HepG2 (cell line): Measurements from ENCODE around the gene FKBP10. TPM values are rescaled to one million over a fixed set of nuclear protein-coding genes. Genes with fewer than 3 reads are reported as not detected.

Source experiments
- ATAC-seq: fragments of 200-7000 bp; cut with Tn5 transposase; 3 replicates; pipeline ENCODE4 v1.9.1; 2020; ENCODE audit warnings: mild to moderate bottlenecking, moderate library complexity
- BruUV-seq: library from RNA; stranded (reverse); fragments of 400-500 nt; replicated peaks from 2 replicates; lab custom pipeline; 2021; lab: Mats Ljungman, UMichigan
- CTCF ChIA-PET: fragments of 300-600 bp; formaldehyde crosslinking; extraction: SDS; loops from one replicate; lab custom pipeline; 2021; ENCODE audit warnings: low total read pairs, inconsistent platforms, low intra/inter-chr PET ratio; lab: Yijun Ruan, JAX
- POLR2A ChIA-PET: fragments of 350-600 bp; sonication (Branson Sonifier 250); formaldehyde crosslinking; loops from one replicate; lab custom pipeline; 2020; ENCODE audit warnings: antibody characterized with exemption, inconsistent platforms; lab: Yijun Ruan, JAX
- DNase-seq: peaks from one replicate; pipeline ENCODE4 v3.0.0-alpha.2; 2015; ENCODE audit warnings: low spot score
- FAIRE-seq: peaks from 3 replicates; lab custom pipeline; 2011; peaks lifted over from hg19 to GRCh38; lab: Jason Lieb, UNC
- H2AFZ ChIP-seq: one replicate; pipeline ENCODE4 v1.6.1; 2011; ENCODE audit warnings: low read length, inconsistent platforms
- H3K27ac ChIP-seq: fragments of 300-600 bp; 3 replicates; pipeline ENCODE4 v1.8.0; 2011; ENCODE audit warnings: mixed run types, mild to moderate bottlenecking, mixed read lengths, low read length, inconsistent platforms; ENCODE audit not compliant: insufficient read depth; ENCODE audit errors: extremely low read length
- H3K27me3 ChIP-seq, 2 experiments: fragments of 200-600 bp in 1 of 2; 2 replicates in 1 of 2; 3 replicates in 1 of 2; pipeline versions ENCODE4 v1.6.0 to v1.8.0; 2011; ENCODE audit warnings: low read length in 2 of 2, mild to moderate bottlenecking in 2 of 2, moderate library complexity in 2 of 2, inconsistent platforms in 1 of 2; ENCODE audit not compliant: insufficient read depth in 2 of 2, control insufficient read depth in 1 of 2
- H3K36me3 ChIP-seq, 2 experiments: fragments of 200-600 bp in 1 of 2; replicated peaks in 1 of 2; 2 replicates in 1 of 2; 3 replicates in 1 of 2; pipeline versions ENCODE4 v1.5.1 to v1.8.0; 2011; ENCODE audit warnings: low read length in 2 of 2, inconsistent platforms in 1 of 2; ENCODE audit not compliant: insufficient read depth in 2 of 2, control insufficient read depth in 1 of 2
- H3K4me1 ChIP-seq: 2 replicates; pipeline ENCODE4 v1.5.1; 2012; ENCODE audit warnings: low read length, inconsistent platforms; ENCODE audit not compliant: insufficient read depth
- H3K4me2 ChIP-seq: 2 replicates; pipeline ENCODE4 v1.6.0; 2011; ENCODE audit warnings: low read depth, low read length, inconsistent platforms
- H3K4me3 ChIP-seq, 3 experiments: fragments of 200-600 bp in 1 of 3; sonication (generic), shearing (Covaris generic) in 1 of 3; replicated peaks in 1 of 3; 2 replicates each; pipeline ENCODE4 v1.5.1; 2011 to 2016; ENCODE audit warnings: low read length in 3 of 3, inconsistent platforms in 2 of 3, low read depth in 2 of 3, mild to moderate bottlenecking in 2 of 3, control low read depth in 1 of 3, mixed read lengths in 1 of 3; ENCODE audit not compliant: insufficient read depth in 1 of 3
- H3K79me2 ChIP-seq: one replicate; pipeline ENCODE4 v1.6.1; 2011; ENCODE audit warnings: low read length, inconsistent platforms; ENCODE audit not compliant: insufficient read depth
- H3K9ac ChIP-seq: 2 replicates; pipeline ENCODE4 v1.6.0; 2011; ENCODE audit warnings: mild to moderate bottlenecking, low read depth, low read length, inconsistent platforms; ENCODE audit not compliant: insufficient read depth
- H3K9me3 ChIP-seq: 2 replicates; pipeline ENCODE4 v1.5.1; 2012; ENCODE audit warnings: mild to moderate bottlenecking, low read length
- H4K20me1 ChIP-seq: 2 replicates; pipeline ENCODE4 v1.6.0; 2011; ENCODE audit warnings: inconsistent platforms, mild to moderate bottlenecking, low read length, moderate library complexity; ENCODE audit not compliant: insufficient read depth
- ARID2 ChIP-seq: sonication (generic); formaldehyde crosslinking; IDR thresholded peaks from 2 replicates; pipeline ENCODE4 v1.8.1; 2022; ENCODE audit warnings: mild to moderate bottlenecking, missing genetic modification reagents, borderline replicate concordance
- CHD4 ChIP-seq: fragments of 200-600 bp; sonication (generic); IDR thresholded peaks from 2 replicates; pipeline ENCODE4 v1.7.0; 2017; ENCODE audit warnings: mild to moderate bottlenecking, low read length, borderline replicate concordance
- LCORL ChIP-seq, 2 experiments: fragments of 450-650 bp in 1 of 2; sonication (generic) in 1 of 2; formaldehyde crosslinking in 1 of 2; IDR thresholded peaks; 2 replicates each; pipeline versions ENCODE4 v1.5.0 to v1.6.1; 2017 to 2020; ENCODE audit warnings: antibody characterized with exemption in 1 of 2, missing genetic modification reagents in 1 of 2
- NFE2 ChIP-seq: sonication (generic); formaldehyde crosslinking; IDR thresholded peaks from 2 replicates; pipeline ENCODE4 v1.4.0; 2020; ENCODE audit warnings: missing genetic modification reagents
- RERE ChIP-seq: IDR thresholded peaks from 2 replicates; pipeline ENCODE4 v1.6.1; 2016; ENCODE audit warnings: low read depth, missing genetic modification reagents, missing compliant biosample characterization
- SNAI1 ChIP-seq: sonication (generic); formaldehyde crosslinking; IDR thresholded peaks from 2 replicates; pipeline ENCODE4 v1.5.0; 2020; ENCODE audit warnings: mild to moderate bottlenecking, missing genetic modification reagents, borderline replicate concordance
- ZBTB25 ChIP-seq: IDR thresholded peaks from 2 replicates; pipeline ENCODE4 v1.6.1; 2018; ENCODE audit warnings: missing genetic modification reagents
- ZBTB37 ChIP-seq: sonication (generic); formaldehyde crosslinking; IDR thresholded peaks from 2 replicates; pipeline ENCODE4 v1.4.0; 2020; ENCODE audit warnings: mild to moderate bottlenecking, missing genetic modification reagents
- ZBTB8A ChIP-seq: sonication (generic); formaldehyde crosslinking; IDR thresholded peaks from 2 replicates; pipeline ENCODE4 v1.4.0; 2020; ENCODE audit warnings: mild to moderate bottlenecking, low read depth, missing genetic modification reagents, borderline replicate concordance
- ZNF224 ChIP-seq: sonication (generic); formaldehyde crosslinking; IDR thresholded peaks from 2 replicates; pipeline ENCODE4 v1.5.0; 2020; ENCODE audit warnings: mild to moderate bottlenecking, missing genetic modification reagents
- ZNF251 ChIP-seq: sonication (generic); formaldehyde crosslinking; IDR thresholded peaks from 2 replicates; pipeline ENCODE4 v1.9.0; 2021; ENCODE audit warnings: mild to moderate bottlenecking, missing genetic modification reagents
- WGBS: methylation state at CpG from one replicate; pipeline ENCODE4 v1.1.6; 2017; ENCODE audit warnings: low lambda C conversion rate; 5-methylcytosine and 5-hydroxymethylcytosine counted together
- in situ Hi-C: cut with HindIII; loops from 2 replicates; pipeline ENCODE4 v1.10.0; 2017; ENCODE audit warnings: low pct_unique_long_range_greater_than_20kb; ENCODE audit not compliant: extremely low pct_ligation_motif_present
- intact Hi-C: fragments of 100-400 bp; cut with micrococcal nuclease; formaldehyde crosslinking; loops from one replicate; pipeline ENCODE4 v1.10.0; 2022; ENCODE audit not compliant: unreplicated experiment
- polyA plus RNA-seq, 8 experiments: library from polyadenylated mRNA; depleted of rRNA in 3 of 8; stranded (reverse) in 7 of 8; unstranded in 1 of 8; fragments of >200 nt; fragmentation: Illumina TruSeq in 4 of 8; extraction: Trizol in 4 of 8; gene quantifications; 2 replicates each; pipeline versions ENCODE4 v1.2.1 to v1.2.3, GENCODE V29; 2011 to 2016; ENCODE audit warnings: low read depth in 4 of 8, missing spikeins in 1 of 8, mixed read lengths in 1 of 8; ENCODE audit not compliant: insufficient read depth in 1 of 8
- total RNA-seq, 5 experiments: library from RNA; depleted of rRNA; stranded (reverse); fragments of >200 nt; fragmentation: Illumina TruSeq; extraction: Trizol; gene quantifications; 2 replicates each; pipeline ENCODE4 v1.2.3, GENCODE V29; 2016; ENCODE audit warnings: low read depth in 1 of 5
- TF ChIP-seq, protein P1 (sequence below): IDR thresholded peaks from 2 replicates; pipeline ENCODE4 v1.6.1; 2016

Gene FKBP10
- total and polyA plus RNA-seq, 2 of the 13 experiments (the other 11 are each of a cell fraction or from before 2014, with no cell fraction given), result 149 to 573 TPM

GRCh38 chr17:41864836-41865595, 52.2 kb downstream of the FKBP10 start, which contains the start of gene KLHL11:
Gene KLHL11, minus strand, starts transcription at chr17:41865423. Its CDS starts 53 bp downstream, at chr17:41865370.
- peaks cover 56% of the 10 kb centered on the region for H3K4me1 ChIP-seq
- H3K4me2 ChIP-seq, result peak within 1 kb of the TSS; percentile 98
- in situ Hi-C loops (no loop called here), intact Hi-C loops (loop anchor here (5.0 to 10.0 kb wide), 2 partner anchors 42 to 50 kb away; partner anchors contain the start of genes FKBP10 and P3H4)
- H2AFZ ChIP-seq, result peak within 1 kb of the TSS; percentile 93
- peaks cover 31% of the 10 kb centered on the region for H4K20me1 ChIP-seq
- H3K9ac ChIP-seq, result peak within 1 kb of the TSS; percentile 95
- DNase-seq (peak; percentile 85), ATAC-seq (peak; percentile 93), FAIRE-seq (no peak)
- under 1% methylated on average over 29 of the region's 90 CpGs for WGBS
- H3K36me3 ChIP-seq, result peaks cover 4 to 9% of the 10 kb centered on the region in 2 experiments
- CTCF ChIA-PET, result no interaction called here
- H3K27ac ChIP-seq, result peak within 1 kb of the TSS; percentile 79
- POLR2A ChIA-PET, result interaction anchor here (0.7 to 3.1 kb wide), 27 partner anchors 9 to 177 kb away, joined by 3 to 24 read pairs (median 6); partner anchors contain the start of genes ACLY, CNP, FKBP10 and JUP
- TSS peak; percentile 58 for BruUV-seq
- H3K27me3 ChIP-seq, result no peaks in the 10 kb centered on the region; a peak in 1 of 5 replicates
- H3K4me3 ChIP-seq, result peak within 1 kb of the TSS; percentile 83 to 98 (median 91)
- H3K9me3 ChIP-seq, result no peaks in the 10 kb centered on the region
- peaks cover 45% of the 10 kb centered on the region for H3K79me2 ChIP-seq
- TF ChIP-seq NFE2 (CRISPR knock-in tag) (no peak), ZNF224 (CRISPR knock-in tag) (no peak), SNAI1 (CRISPR knock-in tag) (0 out of 2 replicates have a peak, but pooled peaks have one; percentile 68), ZNF251 (CRISPR knock-in tag) (peak; percentile 57; the same call in 1 of the 2 replicates), ZBTB25 (peak; percentile 39; the same call in 1 of the 2 replicates), ZBTB8A (CRISPR knock-in tag) (peak; percentile 76; the same call in 1 of the 2 replicates), RERE (CRISPR knock-in tag) (peak; percentile 47), ZBTB37 (no peak), ARID2 (CRISPR knock-in tag) (peak; percentile 84; the same call in 1 of the 2 replicates), LCORL (IDR thresholded peaks at IDR 0.05) (no peak), LCORL (CRISPR knock-in tag; IDR thresholded peaks at IDR 0.05) (no peak; the same call in 1 of the 2 replicates), CHD4 (no peak)
- TF ChIP-seq, protein P1, sequence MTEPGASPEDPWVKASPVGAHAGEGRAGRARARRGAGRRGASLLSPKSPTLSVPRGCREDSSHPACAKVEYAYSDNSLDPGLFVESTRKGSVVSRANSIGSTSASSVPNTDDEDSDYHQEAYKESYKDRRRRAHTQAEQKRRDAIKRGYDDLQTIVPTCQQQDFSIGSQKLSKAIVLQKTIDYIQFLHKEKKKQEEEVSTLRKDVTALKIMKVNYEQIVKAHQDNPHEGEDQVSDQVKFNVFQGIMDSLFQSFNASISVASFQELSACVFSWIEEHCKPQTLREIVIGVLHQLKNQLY, result 0 out of 2 replicates have a peak, but pooled peaks have one; percentile 29
